HG03378 (cell line): ENCODE results near the gene DNAH3.
"Not testable (repeated sequence)": the region's sequence is repeated elsewhere in the genome, so short reads cannot be mapped to it uniquely, and the experiment has no call there.

Source experiments
- ATAC-seq: cut with Tn5 transposase; IDR thresholded peaks from one replicate; pipeline ENCODE4 v1.9.1; 2021; ENCODE audit warnings: mild to moderate bottlenecking, moderate library complexity; ENCODE audit not compliant: unreplicated experiment

Gene DNAH3

GRCh38 chr16:20946015-20946629 lies 204.5 kb downstream of the DNAH3 start:
- ATAC-seq, result no peak

- not testable (repeated sequence) for ATAC-seq
Observed at GRCh38 chr16:20945575-20945875, 205.1 kb downstream of the DNAH3 start.

- ATAC-seq, result no peak
Observed at GRCh38 chr16:20944861-20945574, 205.6 kb downstream of the DNAH3 start.

- ATAC-seq, result no peak
Observed at GRCh38 chr16:20942256-20942655, 208.4 kb downstream of the DNAH3 start.

- no peak for ATAC-seq
Observed at GRCh38 chr16:20941636-20941926, 209.1 kb downstream of the DNAH3 start.

GRCh38 chr16:20940871-20941635 lies 209.6 kb downstream of the DNAH3 start:
- ATAC-seq, result no peak

- no peak for ATAC-seq
Observed at GRCh38 chr16:20939611-20940010, 211.0 kb downstream of the DNAH3 start.

- no peak for ATAC-seq
Observed at GRCh38 chr16:20938426-20938825, 212.2 kb downstream of the DNAH3 start.

- no peak for ATAC-seq
Observed at GRCh38 chr16:20937736-20938135, 212.9 kb downstream of the DNAH3 start.

GRCh38 chr16:20933589-20933988 lies 217.1 kb downstream of the DNAH3 start:
- no peak for ATAC-seq

- ATAC-seq, result no peak
Observed at GRCh38 chr16:20931066-20931600, 219.5 kb downstream of the DNAH3 start.

GRCh38 chr16:20930365-20930690 lies 220.3 kb downstream of the DNAH3 start:
- no peak for ATAC-seq

- ATAC-seq, result not testable (repeated sequence)
Observed at GRCh38 chr16:20929676-20930364, 220.8 kb downstream of the DNAH3 start.

- ATAC-seq, result no peak
Observed at GRCh38 chr16:20928774-20929411, 221.8 kb downstream of the DNAH3 start.

GRCh38 chr16:20925751-20926150 lies 224.9 kb downstream of the DNAH3 start:
- ATAC-seq, result no peak

- no peak for ATAC-seq
Observed at GRCh38 chr16:20923876-20924275, 226.8 kb downstream of the DNAH3 start.

- no peak for ATAC-seq
Observed at GRCh38 chr16:20920799-20921198, 229.8 kb downstream of the DNAH3 start.

- ATAC-seq, result no peak
Observed at GRCh38 chr16:20920091-20920490, 230.6 kb downstream of the DNAH3 start.

GRCh38 chr16:20918486-20919239 lies 232.0 kb downstream of the DNAH3 start:
- ATAC-seq, result no peak

- no peak for ATAC-seq
Observed at GRCh38 chr16:20916942-20917341, 233.7 kb downstream of the DNAH3 start.
